PC-9 (cell line): ENCODE results near the gene MMAB.

ENCODE experiments used
- EZH2 ChIP-seq: fragments of 200-600 bp; sonication (generic); IDR thresholded peaks from 2 replicates; pipeline ENCODE4 v1.8.0; 2017; ENCODE audit warnings: antibody characterized with exemption, low read depth
- TF ChIP-seq, protein P1 (sequence below): fragments of 200-600 bp; sonication (generic); conservative IDR thresholded peaks from 2 replicates; pipeline ENCODE4 v1.6.1; 2017; ENCODE audit warnings: mixed run types, antibody characterized with exemption, mild to moderate bottlenecking, moderate library complexity

DNA sequence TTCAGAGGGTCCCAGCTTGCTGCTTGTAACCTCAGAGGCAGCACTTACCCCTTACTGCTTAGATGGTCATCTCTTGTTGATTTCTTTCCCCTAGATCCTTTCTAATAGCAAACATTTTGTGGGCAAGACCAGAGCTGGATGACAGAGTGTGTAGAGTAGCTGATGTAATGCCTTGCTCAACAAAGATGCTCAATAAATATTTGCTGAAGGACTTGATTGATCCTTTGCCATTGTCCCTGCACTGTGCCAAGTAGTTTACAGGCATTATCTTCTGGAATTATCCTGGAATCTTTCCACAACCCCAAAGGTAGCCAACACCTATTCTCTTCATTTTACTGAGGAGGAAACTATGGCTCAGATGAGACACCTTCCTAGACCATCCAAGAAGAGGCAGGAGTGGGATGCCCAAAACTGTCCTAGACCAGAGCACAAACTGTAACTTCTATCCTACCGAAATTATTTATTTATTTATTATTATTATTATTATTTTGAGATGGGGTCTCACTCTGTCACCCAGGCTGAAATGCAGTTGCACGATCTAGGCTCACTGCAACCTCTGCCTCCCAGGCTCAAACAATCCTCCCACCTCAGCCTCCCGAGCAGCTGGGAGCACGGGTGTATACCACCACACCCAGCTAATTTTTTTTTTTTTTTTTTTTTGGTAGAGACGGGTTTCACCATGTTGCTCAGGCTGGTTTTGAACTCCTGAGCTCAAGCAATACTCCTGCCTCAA is 1.4 kb downstream of the MMAB start:
- TF ChIP-seq, protein P1, sequence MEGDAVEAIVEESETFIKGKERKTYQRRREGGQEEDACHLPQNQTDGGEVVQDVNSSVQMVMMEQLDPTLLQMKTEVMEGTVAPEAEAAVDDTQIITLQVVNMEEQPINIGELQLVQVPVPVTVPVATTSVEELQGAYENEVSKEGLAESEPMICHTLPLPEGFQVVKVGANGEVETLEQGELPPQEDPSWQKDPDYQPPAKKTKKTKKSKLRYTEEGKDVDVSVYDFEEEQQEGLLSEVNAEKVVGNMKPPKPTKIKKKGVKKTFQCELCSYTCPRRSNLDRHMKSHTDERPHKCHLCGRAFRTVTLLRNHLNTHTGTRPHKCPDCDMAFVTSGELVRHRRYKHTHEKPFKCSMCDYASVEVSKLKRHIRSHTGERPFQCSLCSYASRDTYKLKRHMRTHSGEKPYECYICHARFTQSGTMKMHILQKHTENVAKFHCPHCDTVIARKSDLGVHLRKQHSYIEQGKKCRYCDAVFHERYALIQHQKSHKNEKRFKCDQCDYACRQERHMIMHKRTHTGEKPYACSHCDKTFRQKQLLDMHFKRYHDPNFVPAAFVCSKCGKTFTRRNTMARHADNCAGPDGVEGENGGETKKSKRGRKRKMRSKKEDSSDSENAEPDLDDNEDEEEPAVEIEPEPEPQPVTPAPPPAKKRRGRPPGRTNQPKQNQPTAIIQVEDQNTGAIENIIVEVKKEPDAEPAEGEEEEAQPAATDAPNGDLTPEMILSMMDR: no peak
- TF ChIP-seq EZH2: no peak
